ENCODE measurements around the gene PIGA.

The PIGA gene

DNA sequence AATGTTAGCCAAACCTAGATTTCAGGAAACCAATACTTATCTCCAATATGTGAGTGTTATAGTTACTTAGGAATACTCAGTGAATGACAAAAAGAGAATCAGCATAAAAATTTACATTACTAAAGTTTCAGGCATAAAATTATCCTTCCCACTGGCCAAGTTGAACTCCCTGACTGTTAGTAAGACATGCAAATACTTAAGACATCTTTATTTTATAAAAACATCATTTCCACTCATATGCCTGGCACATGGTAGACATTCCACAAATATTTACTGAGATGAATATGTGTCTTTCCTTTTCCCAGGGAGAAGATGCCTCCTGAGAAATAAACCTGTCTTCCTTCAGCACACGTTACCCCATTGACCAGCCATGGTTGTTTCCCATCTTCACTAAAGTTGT lies 41.6 kb upstream of the PIGA start:
- H3K27me3 ChIP-seq (ENCODE audit: insufficient read depth, low read length, poor library complexity, severe bottlenecking): no peaks in the 10 kb centered on the region
- no peaks in the 10 kb centered on the region for H3K9me2 ChIP-seq (replicated peaks; ENCODE audit: low read depth, low read length)
- no peaks in the 10 kb centered on the region for H3K36me3 ChIP-seq (ENCODE audit: insufficient read depth, low read length)
- H3K9ac ChIP-seq (ENCODE audit: low read depth, low read length, poor library complexity, severe bottlenecking): no peak overlapping the region
- no peak overlapping the region for H2AFZ ChIP-seq (ENCODE audit: low read length)
- H3K9me3 ChIP-seq (ENCODE audit: insufficient read depth, low read depth, low read length): no peaks in the 10 kb centered on the region
- H3K79me2 ChIP-seq (ENCODE audit: insufficient read depth, low read length): no peaks in the 10 kb centered on the region
- H3K4me1 ChIP-seq (ENCODE audit: insufficient read depth, low read length, poor library complexity, severe bottlenecking): no peaks in the 10 kb centered on the region
- H3K4me3 ChIP-seq (ENCODE audit: low read length, poor library complexity, severe bottlenecking): no peak overlapping the region
- H3K4me2 ChIP-seq (ENCODE audit: low read depth, low read length, poor library complexity, severe bottlenecking): no peak overlapping the region
- H3F3A ChIP-seq (ENCODE audit: low read depth): no peaks in the 10 kb centered on the region
- TF ChIP-seq EZH2phosphoT487 (IDR thresholded peaks at IDR 0.05; ENCODE audit: borderline replicate concordance): no peak
- TF ChIP-seq, protein P1, sequence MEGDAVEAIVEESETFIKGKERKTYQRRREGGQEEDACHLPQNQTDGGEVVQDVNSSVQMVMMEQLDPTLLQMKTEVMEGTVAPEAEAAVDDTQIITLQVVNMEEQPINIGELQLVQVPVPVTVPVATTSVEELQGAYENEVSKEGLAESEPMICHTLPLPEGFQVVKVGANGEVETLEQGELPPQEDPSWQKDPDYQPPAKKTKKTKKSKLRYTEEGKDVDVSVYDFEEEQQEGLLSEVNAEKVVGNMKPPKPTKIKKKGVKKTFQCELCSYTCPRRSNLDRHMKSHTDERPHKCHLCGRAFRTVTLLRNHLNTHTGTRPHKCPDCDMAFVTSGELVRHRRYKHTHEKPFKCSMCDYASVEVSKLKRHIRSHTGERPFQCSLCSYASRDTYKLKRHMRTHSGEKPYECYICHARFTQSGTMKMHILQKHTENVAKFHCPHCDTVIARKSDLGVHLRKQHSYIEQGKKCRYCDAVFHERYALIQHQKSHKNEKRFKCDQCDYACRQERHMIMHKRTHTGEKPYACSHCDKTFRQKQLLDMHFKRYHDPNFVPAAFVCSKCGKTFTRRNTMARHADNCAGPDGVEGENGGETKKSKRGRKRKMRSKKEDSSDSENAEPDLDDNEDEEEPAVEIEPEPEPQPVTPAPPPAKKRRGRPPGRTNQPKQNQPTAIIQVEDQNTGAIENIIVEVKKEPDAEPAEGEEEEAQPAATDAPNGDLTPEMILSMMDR (conservative IDR thresholded peaks at IDR 0.05; ENCODE audit: low read length): no peak
- H4K20me1 ChIP-seq (ENCODE audit: insufficient read depth, low read length, poor library complexity, severe bottlenecking): no peaks in the 10 kb centered on the region

GRCh38 chrX:15373976-15374375 lies 38.7 kb upstream of the PIGA start:
- no peaks in the 10 kb centered on the region for H4K20me1 ChIP-seq (ENCODE audit: insufficient read depth, low read length, poor library complexity, severe bottlenecking)
- no peak overlapping the region for H3K9ac ChIP-seq (ENCODE audit: low read depth, low read length, poor library complexity, severe bottlenecking)
- H3K4me1 ChIP-seq (ENCODE audit: insufficient read depth, low read length, poor library complexity, severe bottlenecking): no peaks in the 10 kb centered on the region
- no peaks in the 10 kb centered on the region for H3K9me2 ChIP-seq (replicated peaks; ENCODE audit: low read depth, low read length)
- no peaks in the 10 kb centered on the region for H3K36me3 ChIP-seq (ENCODE audit: insufficient read depth, low read length)
- H3K79me2 ChIP-seq (ENCODE audit: insufficient read depth, low read length): no peaks in the 10 kb centered on the region
- no peak overlapping the region for H2AFZ ChIP-seq (ENCODE audit: low read length)
- H3K9me3 ChIP-seq (ENCODE audit: insufficient read depth, low read depth, low read length): no peaks in the 10 kb centered on the region
- no peak overlapping the region for H3K4me2 ChIP-seq (ENCODE audit: low read depth, low read length, poor library complexity, severe bottlenecking)
- no peak overlapping the region for H3K4me3 ChIP-seq (ENCODE audit: low read length, poor library complexity, severe bottlenecking)
- TF ChIP-seq, protein P1 (conservative IDR thresholded peaks at IDR 0.05; ENCODE audit: low read length): no peak
- no peak for TF ChIP-seq EZH2phosphoT487 (IDR thresholded peaks at IDR 0.05; ENCODE audit: borderline replicate concordance)
- H3K27me3 ChIP-seq (ENCODE audit: insufficient read depth, low read length, poor library complexity, severe bottlenecking): no peaks in the 10 kb centered on the region
- H3F3A ChIP-seq (ENCODE audit: low read depth): no peaks in the 10 kb centered on the region

DNA sequence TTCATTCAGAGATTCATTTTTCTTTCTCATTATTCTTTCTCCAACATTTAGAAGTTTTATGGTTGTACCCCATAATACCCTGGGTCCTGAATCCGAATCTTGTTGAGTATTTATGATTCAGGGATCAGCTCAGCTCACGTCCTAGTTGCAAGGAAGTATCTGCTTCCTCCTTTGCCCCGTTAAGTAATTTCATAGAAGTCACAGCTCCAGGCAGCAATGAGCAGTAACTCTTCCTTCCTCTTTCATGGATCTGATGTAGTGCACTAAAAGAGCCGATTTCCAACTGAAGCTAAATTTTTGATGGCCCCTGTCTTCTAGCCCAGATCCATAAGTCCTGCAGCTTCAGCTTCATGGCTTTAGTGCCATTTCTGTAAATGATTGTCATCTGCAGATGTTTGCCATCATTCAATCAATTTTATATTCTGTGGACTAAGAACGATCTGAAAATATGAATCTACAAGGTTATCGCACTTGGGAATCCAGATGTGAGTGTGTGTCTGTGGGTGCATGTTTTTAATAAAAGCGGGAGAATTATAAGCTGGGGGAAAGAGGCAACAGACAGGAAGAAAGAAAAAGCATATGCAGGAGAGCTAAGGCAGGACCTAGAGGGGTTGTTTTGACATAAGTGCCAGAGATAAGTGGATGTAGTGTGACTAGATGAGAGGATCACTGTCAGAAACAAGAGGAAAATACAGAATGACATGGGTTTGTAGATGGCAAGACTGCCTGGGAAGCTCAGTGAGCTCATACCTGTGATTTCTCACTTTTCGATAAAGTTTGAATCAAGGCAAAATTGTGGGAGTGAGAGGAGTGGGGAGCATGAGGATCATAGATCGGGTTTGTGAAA lies 31.4 kb upstream of the PIGA start:
- no peaks in the 10 kb centered on the region for H3K36me3 ChIP-seq (ENCODE audit: insufficient read depth, low read length)
- no peaks in the 10 kb centered on the region for H3K9me2 ChIP-seq (replicated peaks; ENCODE audit: low read depth, low read length)
- no peak for TF ChIP-seq EZH2phosphoT487 (IDR thresholded peaks at IDR 0.05; ENCODE audit: borderline replicate concordance)
- TF ChIP-seq, protein P1 (conservative IDR thresholded peaks at IDR 0.05; ENCODE audit: low read length): no peak
- no peaks in the 10 kb centered on the region for H3F3A ChIP-seq (ENCODE audit: low read depth)
- H3K27me3 ChIP-seq (ENCODE audit: insufficient read depth, low read length, poor library complexity, severe bottlenecking): no peaks in the 10 kb centered on the region
- no peak overlapping the region for H2AFZ ChIP-seq (ENCODE audit: low read length)
- no peaks in the 10 kb centered on the region for H4K20me1 ChIP-seq (ENCODE audit: insufficient read depth, low read length, poor library complexity, severe bottlenecking)
- no peak overlapping the region for H3K9ac ChIP-seq (ENCODE audit: low read depth, low read length, poor library complexity, severe bottlenecking)
- no peak overlapping the region for H3K4me2 ChIP-seq (ENCODE audit: low read depth, low read length, poor library complexity, severe bottlenecking)
- no peaks in the 10 kb centered on the region for H3K4me1 ChIP-seq (ENCODE audit: insufficient read depth, low read length, poor library complexity, severe bottlenecking)
- no peaks in the 10 kb centered on the region for H3K79me2 ChIP-seq (ENCODE audit: insufficient read depth, low read length)
- no peak overlapping the region for H3K4me3 ChIP-seq (ENCODE audit: low read length, poor library complexity, severe bottlenecking)
- H3K9me3 ChIP-seq (ENCODE audit: insufficient read depth, low read depth, low read length): no peaks in the 10 kb centered on the region

Data from Loucy (cell line).